Esophagus muscularis mucosa (tissue), 4 donors: ENCODE measurements around the gene VSTM2B.

Experiments
- CTCF ChIP-seq, 3 experiments: fragments of 200-600 bp in 2 of 3; fragments of 450-650 bp in 1 of 3; sonication (generic) in 2 of 3; IDR thresholded peaks; one replicate each; pipeline ENCODE4 v1.5.1; 2017 to 2019; ENCODE audit warnings: antibody characterized with exemption in 3 of 3, mild to moderate bottlenecking in 2 of 3, moderate library complexity in 1 of 3
- EP300 ChIP-seq: sonication (generic); formaldehyde crosslinking; IDR thresholded peaks from one replicate; pipeline ENCODE4 v1.6.1; 2017; ENCODE audit warnings: antibody characterized with exemption
- POLR2A ChIP-seq: fragments of 450-650 bp; IDR thresholded peaks from one replicate; pipeline ENCODE4 v1.6.1; 2017; ENCODE audit warnings: antibody characterized with exemption, moderate library complexity, mild to moderate bottlenecking, low read depth
- POLR2AphosphoS5 ChIP-seq, 2 donors: sonication (generic); formaldehyde crosslinking; IDR thresholded peaks; one replicate each; pipeline ENCODE4 v1.6.1; 2017; ENCODE audit warnings: antibody characterized with exemption in 2 of 2

GRCh38 chr19:29520390-29520789 lies 5.4 kb upstream of the VSTM2B start:
- TF ChIP-seq CTCF (IDR thresholded peaks at IDR 0.05) = no peak
- TF ChIP-seq EP300 = no peak
- no peak for TF ChIP-seq POLR2A
- no peak for TF ChIP-seq POLR2AphosphoS5 (IDR thresholded peaks at IDR 0.05)
